Keratinocyte (primary cell): Measurements from ENCODE around the gene SBK2.

Experiments
- CTCF ChIP-seq, 3 experiments: IDR thresholded peaks in 1 of 3; conservative IDR thresholded peaks in 1 of 3; optimal IDR thresholded peaks in 1 of 3; 2 replicates in 2 of 3; 3 replicates in 1 of 3; pipeline versions ENCODE3 to v1.5.1; 2011; ENCODE audit warnings: low read length in 3 of 3, mild to moderate bottlenecking in 3 of 3, moderate library complexity in 2 of 3, control low read depth in 1 of 3, inconsistent platforms in 1 of 3; ENCODE audit not compliant: insufficient read depth in 2 of 3; ENCODE audit errors: extremely low read depth in 1 of 3
- EZH2 ChIP-seq: IDR thresholded peaks from one replicate; pipeline ENCODE4 v1.6.1; 2012; ENCODE audit warnings: inconsistent platforms, mild to moderate bottlenecking, low read length, moderate library complexity

GRCh38 chr19:55529636-55530234 lies 7.2 kb downstream of the SBK2 start:
- no peak for TF ChIP-seq EZH2
- no peak for TF ChIP-seq CTCF (optimal IDR thresholded peaks at IDR 0.05 in 1 of 3, IDR thresholded peaks at IDR 0.05 in 1 of 3, conservative IDR thresholded peaks at IDR 0.05 in 1 of 3; ENCODE audit: extremely low read depth in 1 of 3, insufficient read depth in 2 of 3, low read length in 3 of 3)
